OCI-LY1 (cell line): ENCODE measurements around the gene TMEM255A.

ENCODE experiments used
- CTCF ChIP-seq: fragments of 200-600 bp; sonication (generic), shearing (Covaris generic); IDR thresholded peaks from 2 replicates; pipeline ENCODE4 v1.5.1; 2017; ENCODE audit warnings: mild to moderate bottlenecking, antibody characterized with exemption, low read length, moderate library complexity, mixed read lengths
- EZH2 ChIP-seq: fragments of 200-600 bp; sonication (generic), shearing (Covaris generic); IDR thresholded peaks from 2 replicates; pipeline ENCODE4 v1.8.0; 2017; ENCODE audit warnings: borderline replicate concordance, mixed run types, mild to moderate bottlenecking, antibody characterized with exemption, low read length, moderate library complexity, mixed read lengths

GRCh38 chrX:120336899-120337298 lies 25.6 kb upstream of the TMEM255A start:
- TF ChIP-seq CTCF (no peak), EZH2 (no peak)
